Kasumi-1 (cell line): ENCODE measurements around the gene MYBPC1.

ENCODE experiments used
- DNase-seq, 2 experiments: peaks; one replicate each; lab custom pipeline; 2025; lab: John Stamatoyannopoulos, UW

The MYBPC1 gene

GRCh38 chr12:101599311-101599710 is 4.5 kb downstream of the MYBPC1 start:
- DNase-seq = no peak

- DNase-seq = no peak
These were observed 5.2 kb downstream of the MYBPC1 start for GRCh38 chr12:101599771-101600484.

GRCh38 chr12:101604132-101604531 is 9.4 kb downstream of the MYBPC1 start:
- DNase-seq = no peak

- no peak for DNase-seq
These were observed 13.1 kb downstream of the MYBPC1 start for GRCh38 chr12:101607894-101608293.

GRCh38 chr12:101608301-101609133 is 13.7 kb downstream of the MYBPC1 start:
- no peak for DNase-seq

- no peak for DNase-seq
These were observed 14.4 kb downstream of the MYBPC1 start for GRCh38 chr12:101609198-101609597.

GRCh38 chr12:101612160-101612916 is 17.6 kb downstream of the MYBPC1 start:
- DNase-seq = no peak

GRCh38 chr12:101616027-101616494 is 21.3 kb downstream of the MYBPC1 start:
- peak; percentile 10 to 14 for DNase-seq

GRCh38 chr12:101619026-101619786 is 24.4 kb downstream of the MYBPC1 start:
- no peak for DNase-seq

- no peak for DNase-seq
These were observed 25.3 kb downstream of the MYBPC1 start for GRCh38 chr12:101619858-101620761.

GRCh38 chr12:101620762-101621133 is 26.0 kb downstream of the MYBPC1 start:
- no peak for DNase-seq

GRCh38 chr12:101628676-101629075 is 33.9 kb downstream of the MYBPC1 start:
- DNase-seq = no peak

GRCh38 chr12:101634724-101635123 is 40.0 kb downstream of the MYBPC1 start:
- no peak for DNase-seq

- no peak for DNase-seq
These were observed 43.2 kb downstream of the MYBPC1 start for GRCh38 chr12:101637936-101638335.

- DNase-seq = no peak
These were observed 47.6 kb downstream of the MYBPC1 start for GRCh38 chr12:101642115-101643067.

- no peak for DNase-seq
These were observed 52.9 kb downstream of the MYBPC1 start for GRCh38 chr12:101647711-101648110.

- DNase-seq = no peak
These were observed 53.4 kb downstream of the MYBPC1 start for GRCh38 chr12:101648195-101648594.

GRCh38 chr12:101650346-101651117 is 55.8 kb downstream of the MYBPC1 start:
- no peak for DNase-seq

- no peak for DNase-seq
These were observed 58.3 kb downstream of the MYBPC1 start for GRCh38 chr12:101653030-101653429.
